ENCODE measurements around the gene GDPD4.
"Not testable (repeated sequence)": the region's sequence is repeated elsewhere in the genome, so short reads cannot be mapped to it uniquely, and the experiment has no call there.

Gene GDPD4, protein sequence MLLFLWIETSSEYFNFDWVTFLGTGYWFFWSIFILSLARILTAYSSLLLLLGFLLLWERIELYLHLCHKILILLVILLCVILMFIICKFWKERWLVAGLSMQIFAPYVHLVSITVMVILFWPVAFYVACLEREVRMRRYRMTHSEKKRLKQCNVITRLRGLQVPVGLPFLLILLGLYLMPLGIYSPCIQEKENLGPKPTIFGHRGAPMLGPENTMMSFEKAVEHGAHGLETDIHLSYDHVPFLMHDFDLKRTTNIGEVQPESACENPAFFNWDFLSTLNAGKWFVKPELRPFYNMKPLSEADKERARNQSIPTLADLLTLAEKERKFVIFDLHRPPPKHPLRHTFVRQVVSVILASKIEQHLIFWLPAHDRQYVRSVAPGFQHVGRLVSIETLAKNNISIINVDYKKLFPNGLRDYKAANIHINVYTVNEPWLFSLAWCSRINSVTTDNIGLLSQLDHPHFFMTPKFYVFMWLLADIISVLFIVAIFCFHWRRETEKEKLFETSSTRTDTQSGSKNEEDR
- total RNA-seq = 0 to 0.13 (median 0.02) reads per million in 18 experiments

DNA sequence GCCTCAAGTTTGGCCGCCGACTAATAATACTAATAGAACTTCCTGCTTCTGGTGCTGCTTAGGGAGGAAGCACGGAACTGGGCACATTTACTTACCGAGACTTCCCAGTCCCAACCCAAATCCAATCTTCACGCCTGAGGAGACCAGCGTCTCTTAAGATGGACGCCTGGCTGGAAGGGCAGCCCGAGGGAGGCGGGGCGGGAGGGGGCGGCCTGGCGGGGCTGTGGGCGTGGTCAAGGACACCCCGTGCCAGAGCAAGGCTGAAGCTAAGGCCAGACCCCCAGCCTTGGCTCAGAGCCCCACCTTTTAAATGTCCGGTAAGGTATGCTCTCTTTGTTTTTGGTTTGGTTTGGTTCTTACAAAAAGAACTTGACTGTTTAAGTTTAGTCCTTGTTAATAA is at the start of gene GDPD4:
Gene GDPD4 (minus strand): TSS at position 177 of the 400 bp plus-strand sequence. CDS start 16,549 bp downstream, outside the sequence.
- no peak for DNase-seq

DNA sequence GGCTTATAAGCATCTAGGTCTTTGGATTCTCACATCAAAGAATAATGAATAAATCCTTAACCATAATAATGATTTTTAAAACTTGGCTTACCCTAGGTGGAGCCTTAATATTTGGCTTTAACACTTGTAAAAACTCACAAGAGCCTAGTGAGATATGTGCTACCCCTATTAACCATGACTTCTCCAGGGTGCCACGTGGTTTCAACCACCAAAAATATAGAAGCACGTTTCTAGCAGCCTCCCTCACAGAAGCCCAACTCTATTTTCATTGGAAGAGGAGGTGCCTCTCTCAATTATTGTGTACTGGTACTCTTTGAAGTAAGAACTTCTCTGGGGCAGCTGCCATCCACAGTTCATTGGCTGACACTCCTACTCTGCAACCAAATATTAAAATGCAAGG is 46.5 kb upstream of the GDPD4 start:
- DNase-seq = no peak

DNA sequence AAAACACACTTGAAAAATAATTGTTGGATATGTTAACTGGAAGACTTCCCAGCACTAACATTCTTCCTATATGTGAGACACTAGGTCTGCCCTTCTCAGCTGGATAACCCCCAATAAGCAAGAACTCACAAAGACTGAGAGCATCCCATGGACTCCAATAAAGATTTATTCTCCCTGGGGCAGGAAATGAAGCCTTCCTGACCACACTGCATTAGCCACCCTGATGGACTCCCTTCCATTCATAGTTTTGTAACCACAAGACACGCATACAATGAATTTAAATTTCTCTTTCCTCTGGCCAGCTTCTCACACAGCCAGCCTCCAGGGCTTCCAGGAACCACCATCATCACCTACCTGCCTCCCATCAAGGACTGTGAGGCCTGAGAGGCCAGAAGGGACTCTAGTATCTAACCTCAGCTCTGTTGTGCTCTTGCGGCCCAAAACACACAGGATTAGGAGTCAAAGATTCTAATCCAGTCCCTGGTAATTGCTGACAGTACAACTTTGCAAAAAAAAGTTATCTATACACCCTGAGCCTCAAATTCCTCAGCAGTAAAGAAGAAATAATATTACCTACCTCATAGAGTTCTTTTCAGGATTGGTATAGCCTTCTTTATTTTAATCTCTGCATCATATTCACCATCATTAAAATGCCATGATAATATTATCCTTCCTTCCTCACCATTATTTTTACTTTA is 45.6 kb upstream of the GDPD4 start:
- DNase-seq = no peak

DNA sequence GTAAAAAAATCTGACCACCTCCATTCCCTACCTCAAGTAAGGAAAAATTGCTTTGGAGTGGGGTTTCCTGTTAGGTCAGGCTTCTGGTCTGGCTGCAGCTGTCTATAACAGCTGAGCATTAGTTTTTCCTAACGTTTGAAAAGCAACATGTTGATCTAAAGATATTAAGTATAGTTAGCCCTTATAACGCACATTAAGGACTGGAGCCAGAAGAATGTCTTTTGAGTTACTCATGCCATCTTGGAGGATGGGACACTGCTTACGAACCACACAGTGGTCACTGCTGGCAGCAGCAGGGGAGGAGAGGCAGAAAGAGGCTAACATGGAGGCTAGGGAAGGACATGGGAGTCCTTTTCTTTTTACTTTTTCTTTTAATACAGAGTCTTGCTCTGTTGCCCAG is 44.1 kb upstream of the GDPD4 start:
- no peak for DNase-seq

DNA sequence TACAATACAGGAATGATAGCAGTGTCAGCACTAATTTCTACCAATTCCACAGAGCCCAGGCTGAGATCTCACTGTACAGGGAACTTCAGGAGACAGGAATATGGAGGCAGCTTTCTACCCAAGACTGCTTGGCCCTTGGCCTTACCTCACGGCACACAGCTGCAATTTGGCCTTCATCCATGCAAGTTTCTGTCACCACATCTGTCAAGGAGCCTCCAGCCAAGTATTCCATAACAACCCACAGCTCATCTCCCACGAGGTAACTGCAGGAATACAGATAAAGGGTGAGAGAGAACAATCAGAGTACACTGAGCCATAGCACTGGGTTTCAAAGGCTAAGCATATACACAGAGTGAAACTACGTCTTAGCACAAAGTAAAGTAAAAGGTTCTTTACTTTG is 39.0 kb upstream of the GDPD4 start:
- no peak for DNase-seq

DNA sequence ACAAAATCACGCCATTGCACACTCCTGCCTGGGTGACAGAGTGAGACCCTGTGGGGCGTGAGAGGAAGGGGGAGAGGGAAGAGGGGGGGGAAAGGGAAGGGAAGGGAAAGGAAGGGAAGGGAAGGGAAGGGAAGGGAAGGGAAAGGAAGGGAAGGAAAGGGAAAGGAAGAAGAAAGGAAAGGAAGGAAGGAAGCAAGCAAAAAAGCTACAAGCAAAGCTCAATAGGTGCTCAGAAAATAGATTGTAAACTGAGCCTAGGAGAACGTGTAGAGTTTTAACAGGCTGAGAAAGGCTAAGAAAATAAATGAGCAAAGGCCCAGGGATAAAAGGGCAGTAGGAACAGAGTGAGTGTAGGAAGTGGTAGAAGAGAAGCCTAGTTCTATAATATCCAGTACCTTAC is 30.8 kb upstream of the GDPD4 start:
- no peak for DNase-seq

DNA sequence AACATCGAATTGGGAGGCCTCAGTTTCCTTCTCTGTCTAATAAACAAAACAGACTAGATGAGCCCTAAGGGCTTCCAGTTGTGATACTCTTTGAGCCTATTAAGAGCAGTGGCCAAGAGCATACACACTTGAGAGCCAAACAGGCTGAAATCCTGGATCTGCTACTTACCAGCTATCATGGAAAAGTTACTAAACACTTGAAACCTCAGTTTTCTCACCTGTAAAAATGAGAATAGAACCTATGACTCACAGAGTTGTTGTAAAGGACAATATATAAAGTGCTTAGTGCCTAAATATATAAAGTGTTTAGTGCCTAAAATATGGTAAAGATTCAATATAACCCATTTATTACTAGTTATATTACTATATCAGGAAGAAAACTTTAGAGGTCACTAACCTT is 23.7 kb upstream of the GDPD4 start:
- no peak for DNase-seq

DNA sequence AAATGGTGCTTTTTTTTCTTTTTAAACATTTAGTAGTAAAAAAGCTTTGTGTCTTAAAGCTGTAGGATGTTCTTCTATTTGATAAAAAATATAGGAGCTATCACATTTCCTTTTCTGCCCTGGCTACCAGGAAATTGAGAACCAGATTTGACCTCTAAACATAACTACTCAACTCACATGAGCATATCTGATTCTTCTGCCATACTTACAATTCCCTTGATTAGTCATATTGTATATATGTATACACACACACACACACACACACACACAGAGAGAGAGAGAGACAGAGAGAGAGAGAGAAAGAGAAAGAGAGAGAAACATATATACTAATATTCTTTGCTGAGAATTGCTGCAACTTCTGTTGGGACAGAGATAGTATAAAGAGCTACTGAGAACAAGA is 23.0 kb upstream of the GDPD4 start:
- DNase-seq = no peak

DNA sequence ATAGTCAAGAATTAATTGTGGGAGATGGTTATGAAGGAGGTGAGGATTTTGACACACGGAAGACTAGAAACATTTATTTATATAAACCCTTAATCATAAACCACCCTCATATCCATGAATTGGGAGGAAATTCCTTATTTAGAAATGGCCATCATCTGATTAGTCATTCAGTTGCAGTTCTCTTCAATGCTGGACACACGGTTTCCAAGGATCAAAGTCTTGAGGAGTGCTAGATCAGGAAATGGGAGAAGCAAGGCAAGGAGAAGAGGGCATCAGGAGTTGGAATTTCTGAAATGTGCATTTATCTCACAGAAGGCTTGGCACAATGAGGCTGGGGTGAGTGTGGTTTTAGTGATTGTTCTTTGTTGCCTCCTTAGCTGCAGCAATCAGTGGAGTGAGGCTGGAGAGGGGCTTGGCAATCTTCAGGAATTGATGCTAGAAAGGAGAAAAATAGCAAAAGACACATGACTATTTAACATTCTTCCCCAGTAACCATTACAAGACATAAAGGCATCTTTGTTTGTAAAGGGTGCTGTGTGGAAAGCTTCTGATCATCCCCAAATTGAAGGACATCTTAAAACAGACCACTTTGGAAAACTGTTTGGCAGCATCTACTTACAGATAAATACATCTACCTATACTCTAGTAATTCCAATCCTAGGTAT is 21.6 kb upstream of the GDPD4 start:
- DNase-seq = no peak

DNA sequence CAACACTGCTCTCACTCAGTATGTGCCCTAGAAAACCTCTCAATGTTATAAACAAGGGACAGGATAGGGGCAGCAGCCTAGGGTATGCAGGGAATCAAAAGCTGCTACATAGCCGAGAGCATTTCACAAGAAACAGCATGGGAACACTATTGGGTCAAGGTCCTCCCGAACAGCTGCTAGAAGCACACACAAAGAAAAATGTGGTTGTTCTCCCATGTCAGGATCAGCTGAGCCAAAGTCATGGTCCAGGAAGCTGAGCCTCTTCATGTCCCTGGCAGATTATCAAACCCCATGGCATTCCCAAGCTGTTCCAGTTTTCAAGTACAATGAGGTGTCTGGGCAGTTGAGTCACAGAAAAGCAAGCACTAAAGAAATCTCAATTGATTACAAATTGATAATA is 21.0 kb upstream of the GDPD4 start:
- no peak for DNase-seq

DNA sequence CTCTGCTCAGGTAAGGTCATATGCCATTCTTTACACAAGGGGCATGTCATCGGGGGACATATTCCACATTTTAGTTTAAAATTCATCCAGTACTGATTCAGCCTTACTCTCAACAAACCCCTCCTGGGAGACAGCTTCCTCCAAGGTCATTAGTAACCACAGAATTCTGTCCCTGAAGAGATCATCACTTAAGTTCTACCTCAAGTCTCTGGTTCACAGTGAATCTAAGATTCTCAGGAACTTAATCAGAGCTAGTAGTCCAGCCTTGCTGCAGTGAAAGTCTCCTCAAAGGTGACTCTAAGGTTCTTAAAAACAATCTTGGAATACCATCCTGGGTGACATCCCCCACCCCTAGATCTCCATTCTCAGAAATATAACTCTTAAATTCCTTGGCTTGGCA is 18.9 kb upstream of the GDPD4 start:
- DNase-seq = no peak

DNA sequence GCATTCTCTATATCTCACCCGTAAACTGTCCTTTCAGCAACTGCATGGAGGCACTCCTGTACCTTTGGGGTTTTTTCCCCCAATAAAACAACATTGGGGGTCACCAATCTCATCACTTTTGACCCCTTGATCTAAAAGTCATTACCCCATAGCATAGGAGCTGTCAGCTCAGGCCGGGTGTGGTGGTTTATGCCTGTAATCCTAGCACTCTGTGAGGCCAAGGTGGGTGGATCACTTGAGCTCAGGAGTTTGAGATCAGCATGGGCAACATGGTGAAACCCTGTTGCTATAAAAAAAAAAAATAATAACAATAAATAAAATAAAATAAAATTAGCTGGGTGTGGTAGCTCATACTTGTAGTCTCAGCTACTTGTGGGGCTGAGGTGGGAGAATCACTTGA is 17.1 kb upstream of the GDPD4 start:
- no peak for DNase-seq

DNA sequence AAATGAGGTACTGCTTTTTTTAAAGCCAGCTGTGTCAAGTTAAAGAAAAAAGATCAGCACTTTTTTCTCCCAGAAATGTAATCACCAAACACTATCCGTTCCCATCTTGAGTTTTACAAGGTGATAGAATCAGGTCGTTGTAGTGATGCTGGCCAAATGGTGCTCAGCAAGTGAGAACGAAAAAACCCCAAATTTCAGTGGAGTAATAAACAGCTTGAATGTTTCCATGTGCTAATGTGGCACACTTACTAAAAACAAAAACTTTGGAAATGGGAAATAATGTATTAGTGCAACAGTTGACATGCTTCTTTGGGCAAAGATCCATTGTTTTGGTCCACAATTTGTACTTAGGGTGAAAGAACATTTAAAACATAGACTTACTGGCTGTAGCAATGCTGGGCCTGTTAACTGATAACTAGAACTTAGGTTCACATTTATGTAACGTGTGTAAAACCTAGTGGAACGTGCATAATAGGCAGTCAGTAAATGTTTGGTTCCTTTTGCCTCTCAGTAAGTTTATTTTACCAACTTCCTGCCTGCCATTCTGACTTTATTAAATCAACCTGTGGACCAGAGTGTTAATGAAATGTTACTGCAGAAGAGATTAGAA is 15.4 kb upstream of the GDPD4 start:
- DNase-seq = no peak

DNA sequence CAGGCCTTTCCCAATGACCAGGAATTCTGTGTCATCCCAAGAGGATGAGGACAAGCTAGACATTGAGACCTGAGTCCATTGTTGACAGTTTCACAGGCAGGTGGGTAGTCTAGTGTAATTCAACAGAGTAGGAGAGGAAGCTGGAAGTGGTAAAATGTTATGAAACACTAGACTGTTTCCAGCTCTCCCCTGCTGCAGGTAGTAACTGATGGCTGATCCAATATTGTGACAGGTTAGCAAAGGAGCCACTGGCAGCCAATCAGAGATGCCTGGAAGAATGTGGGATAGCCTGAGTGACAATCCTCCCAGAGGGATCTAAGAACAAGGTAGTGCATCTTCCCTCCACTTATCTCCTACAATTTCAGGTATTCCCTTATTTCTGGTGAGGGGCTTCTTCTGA is 10.6 kb upstream of the GDPD4 start:
- no peak for DNase-seq

DNA sequence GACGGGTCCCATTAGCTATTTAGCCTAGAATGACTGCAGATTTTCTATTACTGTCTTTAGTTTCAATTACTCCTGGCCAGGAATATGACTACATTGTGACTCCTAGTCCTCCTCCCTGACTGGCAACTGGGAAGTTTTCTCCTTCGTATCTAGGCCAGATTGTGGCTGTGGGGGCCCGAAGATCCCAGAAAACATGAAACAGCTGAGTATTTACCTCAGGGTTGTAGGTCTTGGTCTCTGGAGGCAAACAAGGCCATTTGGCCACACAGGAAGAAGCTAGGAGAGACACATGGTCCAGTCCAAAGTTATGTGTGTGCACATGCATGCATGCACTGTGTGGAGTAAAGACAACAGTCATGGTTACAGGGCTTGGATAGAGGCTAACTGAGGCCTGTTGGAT is 10.2 kb upstream of the GDPD4 start:
- DNase-seq = no peak

DNA sequence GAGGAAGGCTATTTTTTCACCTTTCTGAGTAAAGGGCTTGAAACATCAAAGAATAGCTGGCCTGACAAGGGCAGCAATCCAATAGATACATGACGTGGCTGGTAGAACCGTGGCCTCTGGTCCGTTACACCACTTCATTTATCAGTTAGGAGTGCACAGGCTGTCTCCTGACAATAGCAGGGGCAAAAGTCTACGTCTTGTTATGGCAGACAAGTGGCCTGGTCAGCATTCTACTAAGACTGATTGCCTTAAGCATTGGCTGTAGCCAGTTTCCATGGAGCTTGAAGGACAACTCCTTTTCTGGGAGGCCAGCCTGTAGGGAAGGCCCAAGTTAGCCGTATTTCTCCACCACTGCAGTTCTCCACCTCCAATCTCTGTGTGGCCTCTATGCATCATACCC is 9.2 kb upstream of the GDPD4 start:
- no peak for DNase-seq

DNA sequence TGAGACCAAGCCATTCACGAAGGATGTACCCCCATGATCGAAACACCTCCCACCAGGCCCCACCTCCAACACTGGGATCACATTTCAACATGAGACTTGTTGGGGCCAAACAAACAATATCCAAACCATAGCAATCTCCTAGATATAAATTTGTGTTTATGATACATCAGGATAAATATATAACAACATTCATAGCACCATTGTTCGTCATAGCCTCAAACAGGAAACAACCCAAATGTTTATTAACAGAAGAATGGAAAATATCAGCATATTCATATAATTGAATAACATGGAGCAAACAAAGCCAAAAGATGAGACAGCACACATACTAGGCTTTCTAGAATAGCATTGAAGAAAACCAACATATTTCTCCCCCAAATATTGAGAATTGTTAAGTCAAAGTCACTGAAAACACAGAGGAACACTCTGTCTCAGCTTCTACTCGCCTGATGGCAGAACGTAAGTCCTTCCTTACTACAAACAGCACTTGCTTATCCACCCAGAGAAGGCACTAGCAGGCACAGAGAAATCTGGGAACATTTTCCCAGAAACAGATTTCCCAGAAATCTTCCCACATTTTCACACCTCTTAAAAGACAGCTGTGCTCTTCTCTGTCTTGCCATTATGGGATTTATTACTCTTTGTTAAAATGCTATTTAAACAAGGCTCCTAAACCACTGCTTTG is 8.1 kb upstream of the GDPD4 start:
- no peak for DNase-seq

DNA sequence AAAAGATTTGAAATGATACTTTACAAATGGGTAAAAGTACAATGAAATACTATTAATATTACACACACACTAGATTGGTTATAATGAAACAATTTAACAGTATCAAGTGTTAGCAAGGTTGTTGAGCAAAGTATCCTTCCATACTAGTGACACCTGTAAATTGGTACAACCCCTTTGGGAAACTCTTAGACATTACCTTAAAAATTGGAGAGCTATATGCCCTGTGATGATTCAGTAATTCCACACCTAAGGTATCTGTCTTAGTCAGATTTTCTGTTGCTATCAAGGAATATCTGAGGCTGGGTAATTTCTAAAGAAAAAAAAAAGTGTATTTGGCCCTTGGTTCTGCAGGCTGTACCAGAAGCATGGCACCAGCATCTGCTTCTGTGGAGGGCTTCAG is 7.4 kb upstream of the GDPD4 start:
- no peak for DNase-seq

DNA sequence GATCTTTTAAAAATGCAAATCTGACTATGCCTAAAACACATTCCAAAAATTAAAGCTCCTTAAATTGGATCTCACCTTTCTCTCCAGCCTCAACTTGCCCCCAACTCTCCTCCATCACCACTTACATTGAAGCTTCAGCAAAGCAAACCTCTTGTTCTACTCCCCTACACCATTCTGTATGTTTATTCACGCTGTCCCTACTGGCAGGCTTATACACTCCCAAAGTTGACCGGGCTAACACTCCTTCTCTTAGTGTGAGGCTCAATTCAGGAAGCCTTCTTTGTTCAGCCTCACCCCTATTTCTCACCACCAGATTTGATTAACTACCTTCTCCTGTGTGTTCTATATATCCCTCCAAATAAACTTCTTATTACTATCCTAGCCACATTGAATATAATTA is 1.8 kb upstream of the GDPD4 start:
- DNase-seq = no peak

DNA sequence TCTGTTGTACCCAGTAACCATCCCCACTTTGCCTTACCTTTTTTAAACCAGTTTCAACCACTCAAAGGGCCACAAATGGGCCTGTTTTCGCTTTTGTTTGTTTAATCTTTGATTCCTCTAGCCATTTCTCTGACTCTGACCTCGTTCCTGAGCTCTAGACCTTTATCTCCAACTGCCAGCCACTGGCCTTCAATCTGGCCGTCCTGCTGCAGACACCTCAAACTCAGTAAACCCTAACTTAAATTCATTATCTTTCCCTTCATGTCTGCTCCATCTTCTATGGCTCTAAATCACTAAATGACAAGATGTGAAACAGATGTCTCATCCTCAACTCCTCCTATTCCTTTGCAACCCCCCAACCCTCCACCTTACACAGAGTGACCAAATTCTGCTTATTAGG is 1.3 kb upstream of the GDPD4 start:
- no peak for DNase-seq

DNA sequence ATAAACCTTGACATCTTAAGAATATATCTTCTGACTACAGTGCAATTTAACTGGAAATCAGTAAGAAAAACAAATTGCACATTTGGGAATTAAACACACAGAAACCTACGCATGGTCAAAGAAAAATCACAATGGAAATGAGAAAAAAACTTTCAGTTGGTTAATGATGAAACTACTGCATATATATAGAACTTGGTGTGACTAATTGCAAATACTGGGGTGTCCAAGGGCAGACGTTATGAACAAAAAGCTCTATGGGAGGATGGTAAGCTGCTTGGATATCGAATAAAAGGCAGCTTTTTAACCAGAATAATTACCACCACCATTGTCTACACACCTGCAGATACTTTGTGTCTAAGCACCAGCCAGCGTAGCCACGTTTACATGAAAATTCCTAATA is 791 bp downstream of the GDPD4 start:
- no peak for DNase-seq

DNA sequence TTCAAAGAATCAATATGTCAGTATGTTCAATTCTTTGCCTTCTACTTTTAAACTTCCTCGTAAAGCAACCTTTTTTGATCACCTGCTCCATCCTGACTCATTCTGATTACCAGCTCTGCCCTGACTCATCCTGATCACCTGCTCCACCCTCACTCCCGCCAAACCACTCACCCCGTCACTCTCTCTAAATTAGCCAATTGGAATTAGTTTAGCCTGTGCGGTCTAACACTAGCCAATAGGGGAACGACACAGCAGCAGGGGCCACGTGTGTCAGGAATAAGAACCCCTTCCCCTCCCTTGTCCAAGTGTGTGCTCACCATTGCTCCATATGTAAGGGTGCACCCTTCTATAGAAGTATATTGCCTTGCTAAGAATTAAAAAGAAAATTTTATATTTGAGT is 1.5 kb downstream of the GDPD4 start:
- not testable (repeated sequence) for DNase-seq
